ENCODE results near the gene LIMD2.

The LIMD2 gene

DNA sequence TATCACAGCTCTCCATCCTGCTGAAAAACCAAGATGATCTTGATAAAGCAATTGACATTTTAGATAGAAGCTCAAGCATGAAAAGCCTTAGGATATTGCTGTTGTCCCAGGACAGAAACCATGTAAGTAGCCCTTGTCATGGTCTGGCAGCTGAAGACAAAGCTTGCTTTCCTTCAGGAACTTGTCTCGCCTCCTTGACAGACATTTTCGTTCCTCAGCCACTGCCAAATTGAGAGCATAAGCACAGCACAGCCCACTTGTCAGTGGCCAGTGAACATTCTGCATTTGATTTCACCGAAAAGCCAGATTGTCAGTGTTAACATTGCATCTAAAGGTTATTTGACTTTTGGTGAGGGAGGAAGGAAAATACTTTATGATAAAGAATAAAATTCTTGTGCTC, 42.1 kb downstream of the LIMD2 start:
- TF ChIP-seq, protein P1, sequence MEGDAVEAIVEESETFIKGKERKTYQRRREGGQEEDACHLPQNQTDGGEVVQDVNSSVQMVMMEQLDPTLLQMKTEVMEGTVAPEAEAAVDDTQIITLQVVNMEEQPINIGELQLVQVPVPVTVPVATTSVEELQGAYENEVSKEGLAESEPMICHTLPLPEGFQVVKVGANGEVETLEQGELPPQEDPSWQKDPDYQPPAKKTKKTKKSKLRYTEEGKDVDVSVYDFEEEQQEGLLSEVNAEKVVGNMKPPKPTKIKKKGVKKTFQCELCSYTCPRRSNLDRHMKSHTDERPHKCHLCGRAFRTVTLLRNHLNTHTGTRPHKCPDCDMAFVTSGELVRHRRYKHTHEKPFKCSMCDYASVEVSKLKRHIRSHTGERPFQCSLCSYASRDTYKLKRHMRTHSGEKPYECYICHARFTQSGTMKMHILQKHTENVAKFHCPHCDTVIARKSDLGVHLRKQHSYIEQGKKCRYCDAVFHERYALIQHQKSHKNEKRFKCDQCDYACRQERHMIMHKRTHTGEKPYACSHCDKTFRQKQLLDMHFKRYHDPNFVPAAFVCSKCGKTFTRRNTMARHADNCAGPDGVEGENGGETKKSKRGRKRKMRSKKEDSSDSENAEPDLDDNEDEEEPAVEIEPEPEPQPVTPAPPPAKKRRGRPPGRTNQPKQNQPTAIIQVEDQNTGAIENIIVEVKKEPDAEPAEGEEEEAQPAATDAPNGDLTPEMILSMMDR (IDR thresholded peaks at IDR 0.05; ENCODE audit: low read depth, low read length, missing control alignments), result no peak
- no peak overlapping the region for H3K4me3 ChIP-seq (replicated peaks; ENCODE audit: low read depth, low read length)
- no peak for DNase-seq (ENCODE audit: extremely low read depth, low read depth)

DNA sequence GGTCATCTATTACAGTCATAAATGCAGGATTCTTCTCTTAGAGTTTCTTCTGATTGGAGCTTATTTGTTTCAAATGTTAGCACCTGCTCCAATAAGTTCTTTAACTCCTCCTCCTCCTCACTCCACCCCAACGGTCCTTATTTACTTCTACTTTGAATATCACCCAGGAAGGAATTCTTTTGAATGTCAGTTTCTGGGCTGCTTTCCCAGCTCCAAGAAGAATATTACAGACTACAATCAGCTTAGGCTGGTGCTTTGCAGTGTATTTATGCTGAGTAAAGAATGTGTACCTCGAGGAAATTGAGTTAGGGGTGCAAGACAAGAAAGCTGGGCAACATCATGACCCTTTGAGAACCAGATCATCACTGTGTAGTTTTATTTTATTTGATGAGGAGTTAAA, 46.9 kb downstream of the LIMD2 start:
- TF ChIP-seq, protein P1 (IDR thresholded peaks at IDR 0.05; ENCODE audit: low read depth, low read length, missing control alignments), result no peak
- no peak for DNase-seq (ENCODE audit: extremely low read depth, low read depth)

DNA sequence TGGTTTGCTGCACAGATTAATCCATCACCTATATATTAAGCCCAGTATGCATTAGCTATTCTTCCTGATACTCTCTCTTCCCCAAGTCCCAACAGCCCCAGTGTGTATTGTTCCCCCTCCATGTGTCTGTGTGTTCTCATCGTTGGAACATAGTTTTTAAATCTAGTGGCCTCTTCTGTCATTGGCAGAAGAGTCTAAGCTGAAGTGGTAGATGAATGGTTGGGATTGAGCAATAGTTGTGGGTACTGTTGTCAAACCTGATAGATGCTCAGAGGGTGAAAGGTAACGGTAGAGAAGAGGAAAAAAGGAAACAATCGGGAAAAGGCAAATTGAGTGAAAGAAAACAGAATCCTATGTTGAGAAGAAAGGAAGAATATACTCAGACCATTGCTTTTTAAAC, 47.8 kb downstream of the LIMD2 start:
- TF ChIP-seq, protein P1 (IDR thresholded peaks at IDR 0.05; ENCODE audit: low read depth, low read length, missing control alignments), result no peak
- no peak overlapping the region for H3K4me3 ChIP-seq (replicated peaks; ENCODE audit: low read depth, low read length)
- DNase-seq (ENCODE audit: extremely low read depth, low read depth), result no peak

More for the DNA sequence above, 46.9 kb downstream of the LIMD2 start:
- no peak overlapping the region for H3K4me3 ChIP-seq (replicated peaks; ENCODE audit: low read depth, low read length)

DNA sequence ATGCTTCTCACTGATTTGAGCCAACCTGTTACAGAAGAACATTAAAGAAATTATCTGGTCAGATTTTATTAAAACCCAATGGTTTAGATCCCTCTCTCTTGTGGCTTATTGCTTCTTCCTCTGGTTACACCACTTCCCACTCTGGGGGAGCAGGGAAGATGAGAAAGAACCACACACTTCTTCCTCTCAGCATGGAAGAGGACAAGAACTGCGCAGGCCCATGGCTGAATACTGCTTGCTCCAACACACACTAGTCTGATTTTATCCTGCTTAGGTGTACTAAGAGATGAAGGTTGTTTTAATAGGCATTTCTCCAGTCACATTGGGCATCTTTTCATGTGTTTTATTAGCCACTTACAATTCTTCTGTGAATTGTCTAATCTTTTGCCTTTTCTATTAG, 50.1 kb downstream of the LIMD2 start:
- DNase-seq (ENCODE audit: extremely low read depth, low read depth), result no peak
- no peak overlapping the region for H3K4me3 ChIP-seq (replicated peaks; ENCODE audit: low read depth, low read length)
- TF ChIP-seq, protein P1 (IDR thresholded peaks at IDR 0.05; ENCODE audit: low read depth, low read length, missing control alignments), result no peak

DNA sequence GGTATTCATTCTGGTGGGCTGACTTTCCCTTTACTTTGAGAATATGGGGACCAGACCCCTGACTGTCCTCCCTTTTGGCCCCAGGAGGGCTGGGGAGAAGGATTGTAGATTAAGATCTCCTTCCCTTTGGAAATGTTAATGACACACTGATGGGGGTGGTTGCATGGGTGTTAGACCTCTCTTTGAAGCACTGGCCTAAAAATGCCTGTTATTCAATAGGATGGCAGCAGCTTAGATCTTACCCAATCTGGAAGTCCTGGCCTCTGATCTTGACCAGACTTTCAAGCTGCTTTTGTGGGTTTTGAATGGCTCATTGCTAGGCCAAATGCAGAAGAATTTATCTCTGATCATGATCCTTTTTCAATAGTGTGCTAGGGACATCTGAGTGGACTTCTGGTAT, 52.0 kb downstream of the LIMD2 start:
- DNase-seq (ENCODE audit: extremely low read depth, low read depth), result no peak
- H3K4me3 ChIP-seq (replicated peaks; ENCODE audit: low read depth, low read length), result no peak overlapping the region
- TF ChIP-seq, protein P1 (IDR thresholded peaks at IDR 0.05; ENCODE audit: low read depth, low read length, missing control alignments), result no peak

DNA sequence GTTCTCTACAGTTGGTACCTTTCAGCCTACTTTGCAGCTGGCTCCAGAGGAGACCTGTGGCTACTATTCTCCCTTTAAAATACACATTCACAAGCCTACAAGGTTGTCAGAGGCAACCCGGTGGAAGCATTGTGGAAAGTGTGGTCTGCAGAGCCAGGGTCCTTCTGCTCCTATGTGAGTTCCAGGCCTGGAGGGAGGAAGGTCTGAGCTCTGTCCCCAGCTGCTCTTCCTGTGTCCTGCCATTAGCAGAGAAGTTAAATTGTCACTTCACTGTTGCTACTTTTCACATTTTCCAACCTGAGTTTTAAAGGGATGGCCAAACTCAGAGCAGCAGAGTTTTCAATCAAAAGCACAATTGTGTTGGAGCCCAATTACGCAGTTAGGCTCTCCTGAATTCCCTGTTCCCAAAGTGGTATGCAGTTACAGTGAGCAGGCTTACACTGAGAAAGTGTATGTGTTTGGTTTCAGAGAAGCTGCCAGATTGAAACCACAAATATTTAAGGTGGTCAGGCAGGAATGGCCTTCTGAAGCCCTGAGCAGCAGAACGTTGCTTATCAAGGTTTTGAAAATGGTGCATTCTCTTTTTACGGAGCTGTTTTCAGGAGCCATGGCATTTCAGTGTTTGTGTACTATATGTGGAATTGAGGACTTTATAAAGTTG, 52.7 kb downstream of the LIMD2 start:
- TF ChIP-seq, protein P1 (IDR thresholded peaks at IDR 0.05; ENCODE audit: low read depth, low read length, missing control alignments), result no peak
- DNase-seq (ENCODE audit: extremely low read depth, low read depth), result no peak
- H3K4me3 ChIP-seq (replicated peaks; ENCODE audit: low read depth, low read length), result no peak overlapping the region

DNA sequence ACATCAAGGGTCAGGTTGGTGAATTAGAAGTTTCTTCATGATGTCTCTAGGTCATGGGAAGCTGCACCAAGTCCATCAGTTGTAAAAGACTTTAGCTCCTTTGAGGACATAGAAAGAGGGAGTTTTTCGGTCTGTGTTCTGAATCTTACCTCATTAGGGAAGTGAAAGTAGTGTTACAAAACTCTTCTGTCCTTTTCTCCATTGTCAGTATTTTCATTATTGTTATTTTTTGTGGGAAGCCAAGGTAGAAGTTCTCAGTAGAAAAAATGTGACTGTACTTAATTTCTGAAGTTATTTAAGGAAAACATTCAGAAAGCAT, 53.5 kb downstream of the LIMD2 start:
- no peak overlapping the region for H3K4me3 ChIP-seq (replicated peaks; ENCODE audit: low read depth, low read length)
- DNase-seq (ENCODE audit: extremely low read depth, low read depth), result no peak
- TF ChIP-seq, protein P1 (IDR thresholded peaks at IDR 0.05; ENCODE audit: low read depth, low read length, missing control alignments), result no peak

Measured in HFF-Myc (cell line).